Activated naive CD8-positive, alpha-beta T cell treated with anti-CD3 and anti-CD28 coated beads, Interleukin-2, amount 50 U/mL, for 24 hours (primary cell): ENCODE results near the gene MPDZ.

Experiments
- ATAC-seq: fragments of 150-1000 bp; cut with Tn5 transposase; one replicate; pipeline ENCODE4 v1.10.0; 2021
- DNase-seq: peaks from one replicate; pipeline ENCODE4 v3.0.0; 2021
- H3K27ac Mint-ChIP-seq: one replicate; pipeline ENCODE4 v1.8.0; 2021; ENCODE audit warnings: mild to moderate bottlenecking, mixed read lengths
- H3K27me3 Mint-ChIP-seq: one replicate; pipeline ENCODE4 v1.8.0; 2021; ENCODE audit warnings: mixed read lengths
- H3K36me3 Mint-ChIP-seq: one replicate; pipeline ENCODE4 v1.8.0; 2021; ENCODE audit warnings: low read depth, mixed read lengths
- H3K4me1 Mint-ChIP-seq: one replicate; pipeline ENCODE4 v1.8.0; 2021; ENCODE audit warnings: mixed read lengths
- H3K4me3 Mint-ChIP-seq: one replicate; pipeline ENCODE4 v1.8.0; 2021; ENCODE audit warnings: mild to moderate bottlenecking, moderate library complexity, mixed read lengths
- H3K9me3 Mint-ChIP-seq: one replicate; pipeline ENCODE4 v1.8.0; 2021; ENCODE audit warnings: mixed read lengths

Gene MPDZ

GRCh38 chr9:13076616-13077015 is 202.9 kb downstream of the MPDZ start:
- Mint-ChIP-seq H3K4me3 (no peak overlapping the region), H3K27ac (no peak overlapping the region), H3K4me1 (no peaks in the 10 kb centered on the region), H3K36me3 (no peaks in the 10 kb centered on the region), H3K27me3 (no peaks in the 10 kb centered on the region), H3K9me3 (peaks cover 7% of the 10 kb centered on the region)
- no peak for ATAC-seq
- no peak for DNase-seq

DNA sequence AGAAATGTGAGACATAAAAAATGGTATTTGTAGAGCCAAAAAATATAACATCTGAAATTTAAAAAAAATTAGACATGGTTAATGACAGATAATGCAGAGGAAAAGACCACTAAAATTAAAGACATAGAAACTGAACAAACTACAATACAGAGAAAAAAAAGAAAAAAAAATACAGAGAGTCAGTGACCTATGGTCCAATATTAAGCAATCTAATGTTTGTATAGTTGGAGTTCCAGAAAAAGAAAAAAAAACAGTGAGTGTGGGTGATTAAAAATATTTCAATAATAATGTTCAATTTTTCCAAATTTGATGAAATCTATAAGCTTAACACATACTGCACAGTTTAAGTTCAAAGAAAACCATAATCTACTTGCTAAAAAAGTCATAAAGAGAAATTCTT is 207.6 kb downstream of the MPDZ start:
- no peaks in the 10 kb centered on the region for H3K27me3 Mint-ChIP-seq
- peaks cover 14% of the 10 kb centered on the region for H3K9me3 Mint-ChIP-seq
- no peak for DNase-seq
- H3K27ac Mint-ChIP-seq, result no peak overlapping the region
- H3K4me1 Mint-ChIP-seq, result no peaks in the 10 kb centered on the region
- no peak for ATAC-seq
- no peaks in the 10 kb centered on the region for H3K36me3 Mint-ChIP-seq
- no peak overlapping the region for H3K4me3 Mint-ChIP-seq

DNA sequence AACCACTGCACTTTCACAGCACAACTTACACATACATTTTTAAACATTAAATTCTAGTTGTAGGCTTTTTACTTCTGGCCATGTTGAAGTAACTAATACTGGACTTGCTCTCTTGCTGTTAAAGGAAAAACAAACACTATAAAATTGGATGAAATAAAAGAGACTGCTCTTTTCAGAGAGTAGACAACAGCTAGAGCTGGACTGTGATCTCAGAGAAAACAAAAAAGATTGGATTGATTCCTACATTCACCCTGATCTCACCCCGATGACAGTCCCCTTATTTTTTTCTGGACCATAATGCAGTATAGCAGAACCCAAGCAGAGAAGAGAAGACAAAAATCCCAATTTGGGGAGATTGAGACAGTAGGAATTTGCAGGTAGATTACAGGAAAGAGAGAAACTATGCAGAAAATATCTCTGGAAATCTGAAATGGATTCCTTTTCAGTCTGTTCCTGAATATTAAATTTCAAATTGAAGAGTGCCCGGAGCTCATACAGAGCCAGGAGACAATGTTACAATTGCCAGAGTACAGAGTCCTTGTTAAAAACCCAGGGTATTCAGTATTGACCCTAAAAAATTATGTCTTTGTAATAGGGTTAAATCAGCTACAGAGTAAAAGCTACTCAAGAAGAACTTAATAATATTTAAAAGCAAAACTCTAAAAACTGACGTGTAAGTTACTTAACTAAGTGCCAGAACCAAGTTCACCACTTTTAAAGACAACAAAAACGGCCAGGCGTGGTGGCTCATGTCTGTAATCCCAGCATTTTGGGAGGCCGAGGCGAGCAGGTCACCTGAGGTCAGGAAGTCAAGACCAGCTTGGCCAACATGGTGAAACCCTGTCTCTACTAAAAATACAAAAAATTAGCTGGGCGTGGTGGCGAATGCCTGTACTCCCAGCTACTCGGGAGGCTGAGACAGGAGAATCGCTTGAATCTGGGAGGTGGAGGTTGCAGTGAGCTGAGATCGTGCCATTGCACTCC is 208.6 kb downstream of the MPDZ start:
- H3K4me3 Mint-ChIP-seq, result no peak overlapping the region
- H3K4me1 Mint-ChIP-seq, result no peaks in the 10 kb centered on the region
- H3K27ac Mint-ChIP-seq, result no peak overlapping the region
- H3K9me3 Mint-ChIP-seq, result peaks cover 14% of the 10 kb centered on the region
- H3K36me3 Mint-ChIP-seq, result no peaks in the 10 kb centered on the region
- H3K27me3 Mint-ChIP-seq, result no peaks in the 10 kb centered on the region
- ATAC-seq, result no peak
- DNase-seq, result no peak

DNA sequence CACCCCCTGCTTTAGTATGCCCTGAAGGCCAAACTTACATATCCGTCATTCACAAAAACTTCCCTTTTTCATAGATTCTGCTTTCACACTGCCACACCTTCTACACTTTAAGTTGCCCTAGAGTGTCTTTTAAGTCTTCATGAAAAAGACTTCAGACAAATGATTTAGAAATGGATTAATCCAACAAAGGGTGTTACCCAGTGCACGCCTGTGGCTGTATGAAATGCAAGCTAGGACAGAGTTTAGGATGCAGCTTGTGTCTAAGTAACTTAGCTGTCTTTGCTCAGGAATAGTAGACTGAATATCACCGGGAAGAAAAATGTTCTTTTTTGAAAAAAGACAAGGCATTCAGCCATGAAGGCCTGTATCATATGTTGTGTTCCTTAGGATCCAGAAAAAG is 210.0 kb downstream of the MPDZ start:
- Mint-ChIP-seq H3K4me1 (no peaks in the 10 kb centered on the region), H3K27me3 (no peaks in the 10 kb centered on the region), H3K9me3 (peaks cover 14% of the 10 kb centered on the region), H3K36me3 (no peaks in the 10 kb centered on the region), H3K4me3 (no peak overlapping the region), H3K27ac (no peak overlapping the region)
- ATAC-seq (no peak), DNase-seq (no peak)

DNA sequence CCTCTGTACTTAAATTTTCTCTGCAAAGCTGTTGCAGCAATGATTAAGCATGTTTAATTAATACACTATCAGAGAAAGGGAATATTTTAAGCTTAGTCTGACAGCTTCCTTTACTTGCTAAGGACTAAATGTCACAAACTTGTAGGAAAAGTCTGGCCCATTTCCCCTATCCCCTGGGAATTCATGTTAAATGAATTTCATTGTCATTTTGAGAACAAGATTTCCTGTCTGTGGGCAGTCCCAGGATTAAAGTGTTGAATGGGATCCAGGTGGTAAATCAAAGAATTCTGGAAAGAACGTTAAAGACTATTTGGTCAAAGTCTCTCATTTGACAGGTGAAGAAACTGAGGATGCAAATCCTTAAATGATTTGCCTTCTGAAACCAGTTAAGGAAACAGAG is 214.8 kb downstream of the MPDZ start:
- Mint-ChIP-seq H3K27ac (no peak overlapping the region), H3K9me3 (peaks cover 16% of the 10 kb centered on the region), H3K27me3 (no peaks in the 10 kb centered on the region), H3K4me1 (no peaks in the 10 kb centered on the region), H3K4me3 (no peak overlapping the region), H3K36me3 (no peaks in the 10 kb centered on the region)
- ATAC-seq (no peak), DNase-seq (no peak)

GRCh38 chr9:13063880-13064459 is 215.5 kb downstream of the MPDZ start:
- H3K4me1 Mint-ChIP-seq, result no peaks in the 10 kb centered on the region
- ATAC-seq, result no peak
- H3K27me3 Mint-ChIP-seq, result no peaks in the 10 kb centered on the region

DNA sequence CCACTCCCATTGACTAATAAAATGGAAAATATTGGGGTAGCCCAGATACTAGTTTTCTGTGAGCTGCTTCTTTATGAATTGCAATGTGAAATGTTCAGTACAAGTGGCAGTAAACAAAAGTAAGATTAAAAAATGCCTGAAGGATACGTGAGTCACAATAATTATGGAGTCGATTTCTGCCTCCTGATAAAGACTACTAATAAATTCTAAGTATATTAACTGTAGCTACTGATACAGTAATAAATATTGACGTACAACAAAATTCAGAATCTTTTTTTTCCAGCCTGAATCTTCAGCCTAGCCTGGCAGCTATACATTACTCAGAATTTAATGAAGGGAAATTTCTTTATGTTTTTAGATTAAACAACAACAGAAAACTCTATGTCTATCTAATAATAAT is 218.1 kb downstream of the MPDZ start:
- DNase-seq (no peak), ATAC-seq (no peak)
- Mint-ChIP-seq H3K9me3 (peaks cover 13% of the 10 kb centered on the region), H3K4me3 (no peak overlapping the region), H3K27me3 (no peaks in the 10 kb centered on the region), H3K27ac (no peak overlapping the region), H3K4me1 (no peaks in the 10 kb centered on the region), H3K36me3 (no peaks in the 10 kb centered on the region)

More at GRCh38 chr9:13063880-13064459, 215.5 kb downstream of the MPDZ start:
- Mint-ChIP-seq H3K36me3 (no peaks in the 10 kb centered on the region), H3K4me3 (no peak overlapping the region), H3K27ac (no peak overlapping the region), H3K9me3 (peaks cover 16% of the 10 kb centered on the region)
- DNase-seq, result no peak
